GM19397 (cell line): ENCODE measurements around the gene SH3PXD2A.
"Not testable (repeated sequence)": the region's sequence is repeated elsewhere in the genome, so short reads cannot be mapped to it uniquely, and the experiment has no call there.

Source experiments
- ATAC-seq: cut with Tn5 transposase; IDR thresholded peaks from one replicate; pipeline ENCODE4 v1.9.1; 2021; ENCODE audit warnings: mild to moderate bottlenecking, moderate library complexity; ENCODE audit not compliant: unreplicated experiment

Gene SH3PXD2A

GRCh38 chr10:103813312-103813711 is 42.1 kb downstream of the SH3PXD2A start:
- not testable (repeated sequence) for ATAC-seq

GRCh38 chr10:103812432-103812831 is 42.9 kb downstream of the SH3PXD2A start:
- no peak for ATAC-seq

DNA sequence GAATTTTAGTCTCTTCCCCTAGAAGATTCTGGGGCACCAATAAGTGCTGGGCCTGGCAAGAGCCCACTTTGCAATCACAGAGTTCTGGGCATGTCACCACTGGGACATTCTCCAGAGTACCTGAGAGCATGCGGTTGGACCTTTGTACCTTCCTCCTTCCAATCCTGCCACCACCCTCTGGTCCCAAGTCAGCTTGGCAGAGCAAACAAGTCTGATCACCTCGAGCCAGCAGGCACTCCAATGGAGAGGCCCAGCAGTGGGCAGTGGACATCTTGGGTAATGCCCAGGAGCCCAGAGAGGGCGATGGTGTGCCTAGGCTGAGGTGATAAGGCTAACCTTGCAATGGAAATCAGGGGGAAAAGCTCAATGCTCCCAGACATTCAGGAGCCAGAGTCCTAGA is 43.4 kb downstream of the SH3PXD2A start:
- no peak for ATAC-seq

DNA sequence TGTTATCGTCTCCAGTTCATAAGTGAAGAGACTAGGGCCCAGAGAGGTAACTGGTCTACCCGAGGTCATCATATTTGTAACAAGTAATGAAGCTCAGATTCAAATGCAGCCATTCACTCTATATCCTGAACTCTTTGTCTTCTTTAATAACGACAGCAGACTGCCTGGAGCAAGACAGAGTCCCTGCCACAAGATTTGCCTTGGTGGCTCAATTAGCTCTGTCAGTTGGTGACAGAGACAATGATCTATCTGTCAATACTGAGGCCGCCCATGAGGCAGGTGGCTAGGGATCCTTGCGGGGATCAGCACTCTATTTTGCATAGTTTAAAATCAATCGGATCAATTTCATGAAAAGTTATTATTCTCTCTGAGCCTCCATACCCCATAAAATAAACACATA is 43.9 kb downstream of the SH3PXD2A start:
- ATAC-seq: no peak

- no peak for ATAC-seq
Measured at GRCh38 chr10:103808780-103809179, 46.6 kb downstream of the SH3PXD2A start.

- no peak for ATAC-seq
Measured at GRCh38 chr10:103807996-103808395, 47.4 kb downstream of the SH3PXD2A start.

- ATAC-seq: no peak
Measured at GRCh38 chr10:103806395-103807187, 48.8 kb downstream of the SH3PXD2A start.

DNA sequence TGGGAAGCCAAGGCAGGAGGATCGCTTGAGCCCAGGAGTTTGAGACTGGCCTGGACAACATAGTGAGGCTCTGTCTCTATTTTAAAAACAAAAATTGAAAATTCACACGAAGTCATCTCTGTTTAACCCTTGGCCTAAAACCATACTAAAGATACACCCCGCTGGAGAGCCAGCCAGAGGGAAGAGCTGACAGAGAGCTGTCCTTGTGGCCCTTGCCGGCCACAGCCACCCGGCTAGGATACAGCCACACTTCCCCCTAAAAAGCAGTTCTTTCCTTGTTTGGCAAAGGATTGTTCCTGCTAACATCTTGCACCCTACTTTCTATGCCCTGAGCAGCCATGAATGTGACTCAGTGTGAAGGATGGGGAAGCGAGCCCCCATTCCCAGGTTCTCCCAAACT is 49.6 kb downstream of the SH3PXD2A start:
- no peak for ATAC-seq

DNA sequence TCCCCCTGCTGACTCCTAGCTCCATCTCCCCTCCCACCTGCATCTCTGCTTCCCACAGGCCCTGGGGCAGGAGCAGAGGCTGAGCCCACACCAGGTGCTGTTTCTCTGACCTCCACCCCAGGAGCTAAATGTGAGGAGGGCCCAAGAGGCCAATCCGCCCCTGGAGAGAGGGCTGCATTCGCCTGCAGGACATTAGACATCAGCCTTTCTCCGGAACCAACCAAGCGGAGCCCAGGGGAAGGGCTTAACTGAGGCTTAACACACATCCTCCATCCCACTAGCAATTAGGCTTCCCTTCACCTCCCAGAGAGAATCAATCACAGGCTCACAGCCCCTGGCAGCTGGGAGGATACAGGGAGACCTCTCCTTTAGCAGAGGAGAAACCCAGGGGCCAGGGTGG is 50.5 kb downstream of the SH3PXD2A start:
- ATAC-seq: no peak

GRCh38 chr10:103803941-103804340 is 51.4 kb downstream of the SH3PXD2A start:
- no peak for ATAC-seq

GRCh38 chr10:103802637-103803353 is 52.6 kb downstream of the SH3PXD2A start:
- ATAC-seq: no peak

DNA sequence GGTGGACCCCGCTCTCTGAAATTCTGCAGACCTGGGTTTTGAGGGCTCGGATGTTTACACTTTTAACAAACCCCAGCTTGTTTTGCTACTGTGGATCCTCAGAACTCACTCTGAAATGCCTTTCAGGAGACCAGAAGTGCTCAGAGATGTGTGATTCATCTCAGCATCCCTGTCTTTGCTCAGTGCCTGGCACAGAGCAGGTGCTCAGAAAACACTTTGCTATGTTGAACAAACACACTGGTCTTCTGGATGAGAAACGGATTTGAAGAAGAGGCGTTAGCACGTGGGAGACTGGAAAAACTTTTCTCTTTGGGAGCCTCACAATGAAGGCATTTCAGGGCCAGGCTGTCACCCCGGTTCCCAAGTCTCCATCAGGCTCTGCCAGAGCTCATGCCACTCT is 53.3 kb downstream of the SH3PXD2A start:
- ATAC-seq: no peak

GRCh38 chr10:103800789-103801540 is 54.4 kb downstream of the SH3PXD2A start:
- no peak for ATAC-seq

GRCh38 chr10:103800089-103800488 is 55.3 kb downstream of the SH3PXD2A start:
- ATAC-seq: no peak

GRCh38 chr10:103799341-103799740 is 56.0 kb downstream of the SH3PXD2A start:
- ATAC-seq: no peak

- no peak for ATAC-seq
Measured at GRCh38 chr10:103798511-103798910, 56.9 kb downstream of the SH3PXD2A start.

DNA sequence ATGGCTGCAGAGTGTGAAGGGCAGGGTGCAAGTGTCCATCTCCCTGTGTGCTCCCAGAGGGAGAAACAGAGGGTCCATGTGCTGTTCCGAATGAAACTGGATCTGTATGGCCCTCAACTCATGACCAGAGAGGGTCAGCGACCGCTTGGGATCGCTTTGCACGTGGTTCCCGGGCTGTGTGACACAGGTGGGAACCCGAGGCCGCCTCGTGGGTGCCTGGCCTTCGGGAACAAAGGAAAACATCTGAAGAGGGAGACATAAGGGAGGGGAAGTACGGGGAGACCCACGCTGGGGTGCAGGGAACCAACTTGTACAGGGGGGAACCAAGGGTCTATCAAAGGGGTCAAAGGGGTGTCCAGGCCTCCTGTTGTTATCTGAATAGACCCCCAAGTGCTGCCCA is 57.5 kb downstream of the SH3PXD2A start:
- ATAC-seq: no peak

DNA sequence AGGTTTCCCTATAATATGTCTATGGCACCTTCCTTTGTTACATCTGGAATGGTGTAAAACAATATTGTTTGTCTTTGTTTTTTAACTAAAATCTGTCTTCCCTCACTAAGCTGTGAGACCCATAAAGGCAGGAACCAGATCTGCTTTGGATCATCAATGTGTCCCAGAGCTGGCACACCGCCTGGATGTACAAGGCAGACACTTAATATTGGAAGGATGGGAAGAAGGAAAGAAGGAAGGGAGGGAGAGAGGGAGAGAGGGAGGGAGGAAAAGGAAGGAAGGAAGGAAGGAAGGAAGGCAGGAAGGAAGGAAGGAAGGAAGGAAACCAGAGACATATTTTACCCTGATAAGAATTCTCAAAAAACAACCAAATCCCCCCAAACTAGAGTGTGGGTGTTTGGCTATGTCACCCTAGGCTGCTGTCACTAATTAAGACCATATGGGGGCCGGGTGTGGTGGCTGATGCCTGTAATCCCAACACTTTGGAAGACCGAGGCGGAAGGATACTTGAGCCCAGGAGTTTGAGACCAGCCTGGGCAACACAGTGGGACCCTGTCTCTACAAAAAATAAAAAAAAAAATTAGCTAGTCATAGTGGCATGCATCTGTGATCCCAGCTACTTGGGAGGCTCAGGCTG is 59.6 kb downstream of the SH3PXD2A start:
- no peak for ATAC-seq

GRCh38 chr10:103794996-103795395 is 60.4 kb downstream of the SH3PXD2A start:
- ATAC-seq: no peak

- ATAC-seq: no peak
Measured at GRCh38 chr10:103793920-103794883, 61.2 kb downstream of the SH3PXD2A start.
